SK-MEL-5 (cell line): ENCODE measurements around the gene SBNO1. TPM values are rescaled to one million over a fixed set of nuclear protein-coding genes. Genes with fewer than 3 reads are reported as not detected.
"Not testable (repeated sequence)": the region's sequence is repeated elsewhere in the genome, so short reads cannot be mapped to it uniquely, and the experiment has no call there.

ENCODE experiments used
- DNase-seq: peaks from one replicate; pipeline ENCODE4 v3.0.0-alpha.2; 2016; ENCODE audit warnings: low read depth, low spot score
- in situ Hi-C: cut with HindIII; loops from 2 replicates; pipeline ENCODE4 v1.10.0; 2016; ENCODE audit warnings: low sequenced_read_pairs, high pct_unique_total_duplicates, low pct_unique_long_range_greater_than_20kb
- total RNA-seq: library from RNA; depleted of rRNA; stranded (reverse); fragments of >200 nt; shearing (Covaris generic); gene quantifications from 2 replicates; pipeline ENCODE4 v1.2.3, GENCODE V29; 2014

Gene SBNO1
- total RNA-seq, 1 experiment from 2014 or later = 46.3 TPM

DNA sequence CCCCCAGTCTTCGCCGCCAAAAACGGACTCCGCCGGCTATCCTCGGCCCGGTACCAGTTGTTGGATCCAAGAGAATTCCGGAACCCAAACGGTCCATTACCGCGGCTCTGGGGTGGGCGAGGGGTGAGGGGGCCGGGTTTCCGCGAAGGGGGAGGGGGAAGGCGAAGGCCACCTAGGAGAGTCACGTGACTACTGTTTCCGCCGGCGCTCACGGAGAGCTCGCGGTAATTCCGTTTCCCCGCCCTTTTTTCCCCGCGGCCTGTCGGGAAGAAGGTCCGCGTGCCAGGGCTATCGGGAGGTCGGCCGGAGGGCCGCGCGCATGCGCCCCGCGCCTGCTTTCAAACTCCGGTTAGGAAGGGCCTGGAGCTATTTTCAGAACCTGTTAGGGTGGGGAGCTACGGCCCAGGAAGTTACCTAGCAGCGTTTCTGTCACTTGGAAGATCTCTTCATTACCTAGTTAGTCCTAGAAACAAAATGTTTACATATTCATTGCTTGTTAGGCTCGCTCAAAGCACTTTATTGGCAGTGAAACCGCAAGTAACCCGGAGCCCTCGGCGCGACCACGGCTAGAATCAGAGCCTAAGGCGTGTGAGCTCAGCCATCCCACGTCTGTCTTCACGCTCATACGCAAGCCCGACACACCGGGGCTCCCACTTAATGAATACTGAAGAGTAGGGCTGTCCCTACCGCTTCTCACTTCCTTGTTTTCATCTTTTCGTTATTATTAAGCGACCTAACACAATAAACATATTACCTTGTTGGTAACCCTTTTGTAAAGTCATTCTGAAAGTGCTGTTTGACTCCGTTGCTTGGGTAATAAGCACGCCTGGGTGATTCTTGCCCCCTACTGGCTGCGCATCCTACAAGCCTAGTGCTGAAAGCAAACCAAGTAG lies 624 bp upstream of the SBNO1 start:
- DNase-seq = peak; percentile 98
- in situ Hi-C loops = no loop called here

DNA sequence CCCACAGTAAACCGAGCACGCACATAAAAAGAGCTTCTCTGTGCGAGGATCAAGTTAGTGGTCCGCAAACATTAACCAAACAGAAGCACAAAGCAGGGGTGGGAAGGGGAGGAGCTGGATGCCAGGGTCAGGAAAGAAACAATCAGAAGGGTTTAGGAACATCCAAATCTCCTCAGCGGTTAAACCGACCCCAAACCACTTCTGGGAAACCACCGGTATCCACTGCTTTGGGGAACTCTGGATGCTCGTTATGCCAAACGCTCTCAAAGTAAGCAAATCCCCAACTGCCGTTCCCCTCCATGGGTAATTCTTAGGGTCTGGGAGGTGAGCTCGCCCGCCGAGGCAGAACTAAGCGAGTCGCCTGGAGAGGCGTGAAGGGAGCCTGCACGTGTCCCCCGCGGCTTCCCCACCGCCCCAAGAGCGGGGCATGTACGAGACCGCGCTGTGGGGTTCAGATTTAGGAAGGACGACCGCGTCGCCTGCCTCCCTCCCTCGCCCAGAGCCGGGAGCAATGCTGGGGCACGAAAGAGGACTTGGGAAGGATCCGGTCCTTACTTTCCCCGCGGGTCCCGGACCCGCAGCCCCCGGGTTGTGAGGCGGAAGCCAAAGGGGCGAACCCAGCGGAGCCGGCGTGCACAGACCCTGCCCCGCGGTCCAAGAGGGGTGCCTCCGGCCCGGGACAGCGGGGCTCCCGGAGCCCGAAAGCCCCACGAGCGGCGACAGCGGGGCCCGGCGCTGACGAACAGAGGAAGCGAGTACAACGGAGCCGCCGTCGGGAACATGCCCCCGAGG lies 711 bp downstream of the SBNO1 start:
- DNase-seq = peak; percentile 44
- in situ Hi-C loops = no loop called here

DNA sequence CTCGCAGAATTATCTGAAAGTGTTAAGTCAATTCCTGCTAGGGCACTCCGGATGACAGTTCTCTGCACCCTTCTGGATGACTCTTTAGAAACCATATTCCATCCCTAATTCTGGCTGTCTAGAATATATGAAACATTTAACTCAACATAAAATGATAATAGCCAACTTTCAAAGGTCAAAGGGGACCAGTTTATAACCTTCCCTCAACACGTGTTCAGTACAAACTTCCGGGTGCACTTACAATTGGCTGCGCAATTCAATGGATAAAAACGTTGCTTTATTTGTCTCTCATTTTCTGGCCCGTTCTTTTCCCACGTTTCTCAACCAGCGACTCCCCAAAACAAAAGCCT lies 1.3 kb downstream of the SBNO1 start:
- in situ Hi-C loops = no loop called here

DNA sequence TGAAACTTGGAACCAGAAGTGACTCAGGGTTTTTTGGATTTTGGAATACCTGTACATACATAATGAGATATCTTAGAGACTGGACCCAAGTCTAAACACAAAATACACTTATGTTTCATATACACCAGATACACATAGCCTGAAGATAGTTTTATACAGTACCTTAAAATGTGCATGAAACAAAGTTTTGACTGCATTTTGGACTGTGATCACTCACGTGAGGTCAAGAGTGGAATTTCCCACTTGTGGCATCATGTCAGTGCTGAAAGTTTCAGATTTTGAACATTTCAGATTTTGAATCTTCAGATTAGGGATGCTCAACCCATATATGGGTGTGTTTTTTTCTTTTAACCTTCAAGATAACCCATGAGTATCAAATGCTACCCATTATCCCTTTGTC lies 6.6 kb downstream of the SBNO1 start:
- DNase-seq = no peak
- in situ Hi-C loops = no loop called here

More for the DNA sequence above, 1.3 kb downstream of the SBNO1 start:
- no peak for DNase-seq

DNA sequence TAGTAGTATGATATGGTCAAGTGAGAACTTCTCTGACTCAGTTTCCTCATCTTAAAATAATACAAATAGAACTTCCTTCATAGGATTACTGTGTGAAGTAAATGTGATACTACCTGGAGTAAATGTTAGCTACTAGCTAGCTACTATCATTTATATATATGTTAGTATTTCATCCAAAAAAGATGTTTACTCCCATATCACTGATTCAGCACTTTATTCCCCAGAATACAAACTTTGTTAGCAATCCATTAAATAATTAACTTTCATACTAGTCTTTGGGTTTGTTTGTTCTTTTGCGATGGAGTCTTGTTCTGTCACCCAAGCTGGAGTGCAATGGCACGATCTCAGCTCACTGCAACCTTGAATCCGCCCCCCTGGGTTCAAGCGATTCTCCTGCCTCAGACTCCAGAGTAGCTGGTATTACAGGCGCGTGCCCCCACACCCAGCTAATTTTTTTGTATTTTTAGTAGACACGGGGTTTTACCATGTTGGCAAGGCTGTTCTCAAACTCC lies 8.4 kb downstream of the SBNO1 start:
- DNase-seq = no peak
- in situ Hi-C loops = no loop called here

DNA sequence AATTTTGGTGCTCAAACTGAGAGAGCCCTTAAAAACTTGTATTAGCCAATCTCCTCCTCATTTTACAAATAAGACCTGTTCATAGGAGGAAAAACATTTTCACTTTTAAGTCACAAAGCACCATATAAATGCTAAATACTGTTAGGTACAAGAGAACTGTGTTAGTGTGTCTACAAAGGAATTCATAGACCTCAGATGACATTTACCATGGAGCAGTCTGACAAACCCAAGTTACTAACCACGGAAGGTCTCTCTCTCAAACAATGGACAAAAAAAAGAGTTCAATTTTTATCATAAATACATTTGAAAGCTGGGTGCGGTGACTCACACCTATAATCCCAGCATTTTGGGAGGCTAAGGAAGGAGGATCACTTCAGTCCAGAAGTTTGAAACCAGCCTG lies 10.0 kb downstream of the SBNO1 start:
- DNase-seq = peak; percentile 66
- in situ Hi-C loops = no loop called here

DNA sequence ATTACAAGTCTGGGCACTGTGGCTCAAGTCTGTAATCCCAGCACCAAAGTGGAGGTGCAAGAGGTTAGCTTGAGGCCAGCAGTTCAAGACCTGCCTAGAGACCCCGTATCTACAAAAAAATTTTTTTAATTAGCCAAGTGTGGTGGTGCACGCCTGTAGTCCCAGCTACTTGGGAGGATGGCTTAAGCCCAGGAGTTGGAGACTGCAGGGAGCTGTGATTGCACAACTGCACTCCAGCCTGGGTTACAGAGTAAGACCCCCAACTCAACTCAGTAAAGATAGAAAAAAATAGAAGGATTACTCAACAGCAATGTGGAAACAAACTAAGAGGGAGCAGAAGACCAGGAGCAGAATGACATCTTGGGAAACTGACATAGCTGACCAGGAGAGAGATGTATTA lies 13.3 kb downstream of the SBNO1 start:
- in situ Hi-C loops = no loop called here
- no peak for DNase-seq

DNA sequence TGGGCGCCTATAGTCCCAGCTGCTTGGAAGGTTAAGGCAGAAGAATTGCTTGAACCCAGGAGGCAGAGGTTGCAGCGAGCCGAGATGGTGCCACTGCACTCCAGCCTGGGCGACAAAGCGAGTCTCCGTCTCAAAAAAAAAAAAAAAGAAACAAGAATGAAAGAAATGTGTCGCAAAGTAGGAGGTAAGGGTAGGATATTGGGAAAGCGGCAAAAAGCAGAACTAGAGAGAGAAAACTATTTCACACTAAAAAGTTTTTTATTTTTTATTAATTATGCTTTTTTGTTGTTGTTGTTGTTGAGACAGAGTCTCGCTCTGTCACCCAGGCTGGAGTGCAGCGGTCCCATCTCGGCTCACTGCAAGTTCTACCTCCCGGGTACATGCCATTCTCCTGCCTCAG lies 17.7 kb downstream of the SBNO1 start:
- in situ Hi-C loops = no loop called here
- DNase-seq = no peak

DNA sequence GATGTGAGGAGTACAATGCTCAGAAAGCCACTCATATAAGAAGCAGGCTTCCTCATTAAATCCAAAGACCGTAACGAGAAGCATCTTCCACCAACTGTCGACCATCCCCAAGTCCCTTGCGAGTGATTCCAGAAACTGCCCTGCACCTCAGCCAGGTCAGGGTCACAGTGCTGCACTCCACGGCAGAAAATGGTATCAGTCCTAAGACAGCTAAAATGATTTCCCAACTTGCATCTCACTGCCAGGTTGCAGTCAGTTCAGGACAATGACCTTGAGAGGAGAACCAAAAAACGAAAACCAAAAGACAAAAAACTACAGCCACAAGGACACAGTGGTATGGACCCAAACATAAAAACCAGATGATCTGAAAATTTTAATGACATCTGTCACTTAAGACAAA lies 20.6 kb downstream of the SBNO1 start:
- in situ Hi-C loops = no loop called here
- DNase-seq = no peak

DNA sequence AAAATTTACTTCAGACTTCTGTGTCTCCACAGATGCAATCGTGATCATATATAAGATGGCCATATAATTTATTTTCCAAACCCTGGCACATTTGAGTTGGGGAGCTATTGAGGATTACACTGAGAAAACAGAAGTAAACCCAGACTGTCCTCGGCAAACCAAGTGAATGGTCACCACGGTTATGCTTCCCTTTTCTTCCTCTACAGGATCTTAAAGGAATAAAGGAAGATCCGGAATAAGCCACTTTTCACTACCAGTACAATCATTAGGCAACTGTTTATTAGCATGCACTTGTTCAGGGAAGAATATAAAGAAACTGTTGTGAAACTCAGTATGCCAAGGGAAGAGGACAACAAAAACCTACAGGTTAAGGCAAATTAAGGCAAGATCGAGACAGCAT lies 27.6 kb downstream of the SBNO1 start:
- in situ Hi-C loops = no loop called here
- no peak for DNase-seq

DNA sequence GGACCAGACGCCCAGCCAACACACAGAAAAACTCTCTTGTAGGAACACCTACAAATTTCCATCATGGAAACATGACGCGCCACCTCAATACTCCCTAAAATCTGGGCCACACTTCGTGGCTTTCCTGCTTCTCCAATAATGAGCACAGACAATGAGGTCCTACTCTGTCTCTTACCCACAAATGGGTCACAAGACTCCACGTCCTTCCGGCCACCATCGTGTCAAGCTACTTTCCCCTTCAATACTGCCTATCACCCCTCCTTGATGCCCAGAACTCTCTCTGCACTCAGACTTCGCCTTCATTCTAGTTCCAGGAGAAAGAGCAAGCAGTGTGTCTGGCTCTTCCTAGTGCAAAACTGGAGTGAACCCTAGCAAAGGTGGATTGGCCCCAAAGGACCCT lies 28.1 kb downstream of the SBNO1 start:
- in situ Hi-C loops = no loop called here
- DNase-seq = peak; percentile 16

DNA sequence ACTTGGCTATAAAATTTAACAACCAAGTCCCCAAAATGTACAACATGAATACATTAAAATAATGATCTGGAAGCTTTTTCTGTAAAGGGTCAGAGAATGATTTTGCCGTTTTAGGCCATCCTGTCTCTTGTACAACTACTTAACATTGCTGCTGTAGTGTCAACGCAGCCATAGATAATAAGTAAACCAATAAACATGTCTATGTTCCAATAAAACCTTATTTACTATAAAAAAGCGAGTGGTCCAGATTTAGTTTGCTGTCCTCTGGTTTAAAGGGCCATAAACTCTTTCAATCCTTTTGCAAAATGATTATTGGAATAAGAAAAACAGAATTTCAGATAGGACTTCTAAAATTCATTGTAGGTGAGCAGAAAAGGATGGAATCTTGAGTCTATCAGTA lies 29.2 kb downstream of the SBNO1 start:
- DNase-seq = no peak
- in situ Hi-C loops = no loop called here

DNA sequence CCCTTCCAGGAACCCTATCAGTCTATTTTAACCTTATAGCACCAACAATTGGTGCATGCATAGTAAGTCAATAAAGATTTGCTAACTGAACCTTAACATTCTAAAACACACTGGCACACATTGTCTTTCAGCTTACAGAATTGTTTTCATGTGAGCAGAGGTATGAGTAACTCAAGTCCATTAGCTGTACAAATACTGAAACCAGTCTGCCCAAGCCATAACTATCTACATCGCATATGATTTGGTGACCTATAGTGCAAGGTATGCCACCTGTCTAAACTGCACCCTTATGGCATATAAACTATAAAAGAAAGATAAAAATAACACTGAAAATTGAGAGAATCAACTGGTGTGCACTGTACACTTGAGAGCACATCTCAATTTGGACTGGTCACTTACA lies 34.8 kb downstream of the SBNO1 start:
- no peak for DNase-seq
- in situ Hi-C loops = no loop called here

DNA sequence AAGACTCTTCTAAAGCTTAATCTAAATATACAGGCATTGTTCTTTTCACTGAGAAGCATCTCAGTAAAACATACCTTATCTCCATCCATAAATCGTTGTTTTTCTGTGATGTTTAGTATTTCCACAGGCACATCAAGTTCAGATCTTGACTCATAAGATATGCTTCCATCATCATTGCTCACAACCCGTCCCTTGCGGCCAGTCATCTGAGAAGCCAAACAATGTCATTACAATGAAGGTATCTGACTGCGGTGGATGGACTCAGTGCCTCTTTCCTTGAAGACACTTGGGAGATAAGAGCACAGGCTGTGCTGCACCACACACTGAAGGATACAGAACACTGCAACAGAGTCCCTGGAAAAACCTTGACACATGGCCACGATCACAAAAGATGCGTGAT lies 44.8 kb downstream of the SBNO1 start:
- DNase-seq = no peak
- in situ Hi-C loops = no loop called here

DNA sequence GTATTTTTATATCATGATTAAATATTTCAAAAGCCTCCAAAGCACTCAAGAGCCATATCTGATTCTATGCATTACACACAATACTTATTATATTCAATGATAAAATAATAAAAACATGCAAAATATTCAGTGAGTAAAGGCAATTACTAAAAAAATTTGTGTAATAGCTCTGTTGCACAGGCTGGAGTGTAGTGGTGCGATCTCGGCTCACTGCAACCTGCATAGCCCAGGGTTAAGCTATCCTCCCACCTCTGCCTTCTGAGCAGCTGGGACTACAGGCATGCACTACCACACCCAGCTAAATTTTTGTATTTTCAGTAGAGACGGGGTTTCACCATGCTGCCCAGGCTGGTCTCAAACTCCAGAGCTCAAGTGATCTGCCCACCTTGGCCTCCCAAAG lies 45.4 kb downstream of the SBNO1 start:
- no peak for DNase-seq
- in situ Hi-C loops = no loop called here

DNA sequence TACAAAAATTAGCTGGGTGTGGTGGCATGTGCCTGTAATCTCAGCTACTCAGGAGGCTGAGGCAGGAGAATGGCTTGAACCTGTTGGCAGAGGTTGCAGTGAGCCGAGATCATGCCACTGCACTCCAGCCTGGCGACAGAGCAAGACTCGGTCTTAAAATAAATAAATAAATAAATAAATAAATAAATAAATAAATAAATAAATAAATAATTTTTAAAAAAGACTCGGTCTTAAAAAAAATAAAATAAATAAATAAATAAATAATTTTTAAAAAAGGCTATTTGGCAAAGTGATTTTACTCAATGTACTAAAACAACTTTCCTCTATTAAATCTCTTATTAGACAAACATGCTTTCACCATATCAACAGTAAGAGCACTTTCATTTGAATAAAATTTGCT lies 51.6 kb downstream of the SBNO1 start:
- DNase-seq, in situ Hi-C loops: not testable (repeated sequence)

DNA sequence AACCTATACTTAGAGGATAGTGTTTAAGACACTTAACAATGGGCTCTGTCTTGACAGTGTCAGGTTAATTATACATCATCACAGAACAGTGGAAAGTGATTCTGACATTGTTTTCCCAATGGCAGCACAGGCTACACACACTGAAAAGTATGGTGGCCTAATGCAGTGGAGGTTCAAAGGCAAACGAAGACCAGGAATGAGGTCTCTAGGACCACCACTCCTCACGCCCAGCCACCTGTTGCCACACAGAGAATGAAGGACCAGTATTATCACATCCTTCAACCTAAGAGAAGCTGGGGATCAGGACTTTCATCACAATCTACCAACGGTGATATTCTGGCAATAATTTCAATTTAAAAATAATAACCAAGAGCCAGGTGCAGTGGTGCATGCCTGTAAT lies 58.4 kb downstream of the SBNO1 start:
- no peak for DNase-seq
- in situ Hi-C loops = no loop called here

DNA sequence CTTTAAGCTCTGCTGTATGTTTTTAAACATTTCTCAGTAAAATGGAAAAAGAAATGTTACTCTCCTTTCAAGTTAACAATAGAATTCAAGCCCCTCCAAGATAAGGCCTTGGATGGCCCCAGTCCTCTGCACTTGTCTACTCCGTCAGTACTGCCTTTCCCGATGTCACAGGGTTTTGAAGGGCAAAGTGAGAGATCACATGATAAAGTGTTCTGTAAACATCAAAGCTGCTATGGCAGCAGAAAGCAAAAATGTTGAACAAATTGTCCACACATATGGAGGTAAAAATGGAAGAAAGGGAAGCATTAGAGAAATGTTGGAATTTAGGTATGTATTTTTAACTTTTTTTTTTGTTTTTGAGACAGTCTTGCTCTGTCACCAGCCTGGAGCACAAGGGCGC lies 59.5 kb downstream of the SBNO1 start:
- in situ Hi-C loops = no loop called here
- no peak for DNase-seq
